Endodermal cell (in vitro differentiated cells): ENCODE measurements around the gene CFAP70. TPM values are rescaled to one million over a fixed set of nuclear protein-coding genes. Genes with fewer than 3 reads are reported as not detected.
A peak's percentile ranks its signal among the peaks of the same experiment; 100 is the strongest.

Source experiments
- DNase-seq: peaks from one replicate; pipeline ENCODE4 v3.0.0-alpha.2; 2017
- H3K27ac ChIP-seq: 2 replicates; pipeline ENCODE4 v1.5.1; 2013; ENCODE audit warnings: mild to moderate bottlenecking, low read depth, low read length, moderate library complexity
- H3K27me3 ChIP-seq: 2 replicates; pipeline ENCODE4 v1.6.1; 2013; ENCODE audit warnings: mild to moderate bottlenecking, low read length, moderate library complexity; ENCODE audit not compliant: insufficient read depth, control insufficient read depth, poor library complexity, severe bottlenecking
- H3K36me3 ChIP-seq: 2 replicates; pipeline ENCODE4 v1.7.0; 2013; ENCODE audit warnings: mild to moderate bottlenecking, low read length, moderate library complexity; ENCODE audit not compliant: control insufficient read depth, insufficient read depth
- H3K4me1 ChIP-seq: one replicate; pipeline ENCODE4 v1.7.0; 2013; ENCODE audit warnings: low read length; ENCODE audit not compliant: control insufficient read depth, insufficient read depth
- H3K4me3 ChIP-seq: 2 replicates; pipeline ENCODE4 v1.5.1; 2013; ENCODE audit warnings: mild to moderate bottlenecking, low read length, moderate library complexity
- H3K9ac ChIP-seq: 2 replicates; pipeline ENCODE4 v1.6.1; 2013; ENCODE audit warnings: mild to moderate bottlenecking, low read length, moderate library complexity; ENCODE audit not compliant: poor library complexity, severe bottlenecking; ENCODE audit errors: extremely low read depth
- H3K9me3 ChIP-seq: 2 replicates; pipeline ENCODE4 v1.6.1; 2013; ENCODE audit warnings: mild to moderate bottlenecking, low read length, moderate library complexity; ENCODE audit not compliant: control insufficient read depth
- H3K27ac Mint-ChIP-seq: 2 replicates; pipeline ENCODE4 v1.8.0; 2020; ENCODE audit warnings: mixed read lengths
- H3K27me3 Mint-ChIP-seq: 2 replicates; pipeline ENCODE4 v1.8.0; 2021; ENCODE audit warnings: mild to moderate bottlenecking, mixed read lengths; ENCODE audit not compliant: insufficient read depth
- H3K36me3 Mint-ChIP-seq: 2 replicates; pipeline ENCODE4 v1.8.0; 2020; ENCODE audit warnings: low read depth, mixed read lengths
- H3K4me1 Mint-ChIP-seq: 2 replicates; pipeline ENCODE4 v1.8.0; 2020; ENCODE audit warnings: mixed read lengths
- H3K4me3 Mint-ChIP-seq: 2 replicates; pipeline ENCODE4 v1.8.0; 2020; ENCODE audit warnings: mild to moderate bottlenecking, moderate library complexity, mixed read lengths
- H3K9me3 Mint-ChIP-seq: 2 replicates; pipeline ENCODE4 v1.8.0; 2020; ENCODE audit warnings: mild to moderate bottlenecking, mixed read lengths
- CTCF ChIP-seq: fragments of 200-600 bp; sonication (generic); conservative IDR thresholded peaks from 2 replicates; pipeline ENCODE4 v1.5.0; 2021; ENCODE audit warnings: antibody characterized with exemption, mild to moderate bottlenecking
- WGBS, 2 experiments: methylation state at CpG; one replicate each; pipeline versions ENCODE4 v1.1.5 to v1.1.7; 2013; ENCODE audit warnings: missing lambda C conversion rate in 2 of 2, mixed read lengths in 1 of 2; ENCODE audit not compliant: insufficient coverage in 1 of 2, insufficient read length in 1 of 2; 5-methylcytosine and 5-hydroxymethylcytosine counted together
- total RNA-seq, 2 donors: library from RNA; stranded (reverse); fragmentation: NEBNext Ultra II Directional in 1 of 2; extraction: Animal tissue kit (Norgen Biotek cat#: 25700) in 1 of 2; gene quantifications; 2 replicates in 1 of 2; 3 replicates in 1 of 2; pipeline ENCODE4 v1.2.1, GENCODE V29; 2021

Gene CFAP70
- total RNA-seq, 2 donors from 2014 or later: 0.58 to 0.77 TPM

DNA sequence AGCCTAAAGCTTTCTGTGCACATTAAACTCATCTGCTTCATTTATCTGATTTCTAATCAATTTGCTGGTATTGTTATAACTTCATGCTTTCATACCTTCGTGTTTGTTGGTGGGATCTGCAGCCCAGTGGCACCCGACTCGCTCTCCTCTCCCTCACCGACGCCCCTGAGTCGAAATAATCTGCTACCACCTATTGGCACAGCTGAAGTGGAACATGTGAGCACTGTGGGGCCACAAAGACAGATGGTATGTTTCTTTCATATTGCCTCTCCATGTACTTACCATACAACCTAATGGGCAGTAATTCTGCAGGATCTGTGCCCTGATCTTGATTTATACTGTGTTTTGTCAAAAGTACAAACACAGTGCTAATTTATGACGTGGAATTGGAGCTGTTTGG lies 124.0 kb downstream of the CFAP70 start:
- Histone ChIP-seq H3K4me3 (no peak overlapping the region), H3K27me3 (no peaks in the 10 kb centered on the region), H3K4me1 (no peaks in the 10 kb centered on the region), H3K9ac (no peak overlapping the region), H3K9me3 (no peaks in the 10 kb centered on the region), H3K36me3 (peaks cover 73% of the 10 kb centered on the region), H3K27ac (no peak overlapping the region)
- DNase-seq: no peak
- H3K27ac Mint-ChIP-seq: peak overlapping the region; percentile 22
- TF ChIP-seq CTCF: no peak
- H3K36me3 Mint-ChIP-seq: peaks cover 44% of the 10 kb centered on the region
- H3K4me3 Mint-ChIP-seq: no peak overlapping the region
- H3K9me3 Mint-ChIP-seq: no peaks in the 10 kb centered on the region
- WGBS, 2 experiments: 91 to 94% methylated on average over 7 of the region's 7 CpGs
- no peaks in the 10 kb centered on the region for H3K4me1 Mint-ChIP-seq
- H3K27me3 Mint-ChIP-seq: no peaks in the 10 kb centered on the region

- TF ChIP-seq CTCF: no peak
- peaks cover 39% of the 10 kb centered on the region for H3K36me3 Mint-ChIP-seq
- H3K27me3 ChIP-seq: no peaks in the 10 kb centered on the region
- no peaks in the 10 kb centered on the region for H3K4me1 Mint-ChIP-seq
- H3K27ac Mint-ChIP-seq: no peak overlapping the region
- WGBS, 2 experiments: 80 to 84% methylated on average over 1 to 2 of the region's 2 CpGs
- no peak for DNase-seq
- no peak overlapping the region for H3K4me3 Mint-ChIP-seq
- no peak overlapping the region for H3K27ac ChIP-seq
- no peak overlapping the region for H3K9ac ChIP-seq
- H3K4me3 ChIP-seq: no peak overlapping the region
- no peaks in the 10 kb centered on the region for H3K4me1 ChIP-seq
- H3K27me3 Mint-ChIP-seq: no peaks in the 10 kb centered on the region
- H3K36me3 ChIP-seq: peaks cover 65% of the 10 kb centered on the region
- no peaks in the 10 kb centered on the region for H3K9me3 Mint-ChIP-seq
- no peaks in the 10 kb centered on the region for H3K9me3 ChIP-seq
Observed at GRCh38 chr10:73233883-73234282, 124.8 kb downstream of the CFAP70 start.

GRCh38 chr10:73232887-73233286 lies 125.8 kb downstream of the CFAP70 start:
- Mint-ChIP-seq H3K4me1 (no peaks in the 10 kb centered on the region), H3K9me3 (no peaks in the 10 kb centered on the region), H3K4me3 (no peak overlapping the region), H3K27me3 (no peaks in the 10 kb centered on the region), H3K27ac (no peak overlapping the region), H3K36me3 (peaks cover 35% of the 10 kb centered on the region)
- peaks cover 57% of the 10 kb centered on the region for H3K36me3 ChIP-seq
- no peak overlapping the region for H3K9ac ChIP-seq
- peak; percentile 57 for DNase-seq
- H3K9me3 ChIP-seq: no peaks in the 10 kb centered on the region
- H3K4me3 ChIP-seq: no peak overlapping the region
- H3K27me3 ChIP-seq: no peaks in the 10 kb centered on the region
- 95 to 98% methylated on average over 6 to 8 of the region's 8 CpGs for WGBS, 2 experiments
- peak; percentile 64 for TF ChIP-seq CTCF
- H3K4me1 ChIP-seq: no peaks in the 10 kb centered on the region
- H3K27ac ChIP-seq: no peak overlapping the region
